ENCODE measurements around the gene INTS3.
A peak's percentile ranks its signal among the peaks of the same experiment; 100 is the strongest.

The INTS3 gene

GRCh38 chr1:153698020-153698922, 29.6 kb upstream of the INTS3 start (continued):
- peak; percentile 95 for TF ChIP-seq EGR2 (tag by site-specific recombination; IDR thresholded peaks at IDR 0.05; ENCODE audit: low read depth)
- peak; percentile 82 for TF ChIP-seq SP7 (tag by site-specific recombination; IDR thresholded peaks at IDR 0.05)
- peak; percentile 93 for TF ChIP-seq KLF17 (tag by site-specific recombination; IDR thresholded peaks at IDR 0.05)
- no peak for TF ChIP-seq ZNF23 (tag by site-specific recombination; IDR thresholded peaks at IDR 0.05; ENCODE audit: borderline replicate concordance)
- TF ChIP-seq IKZF3 (tag by site-specific recombination; IDR thresholded peaks at IDR 0.05): peak; percentile 71
- peak; percentile 65; the same call in 1 of the 2 replicates for TF ChIP-seq ZNF24 (tag by site-specific recombination; IDR thresholded peaks at IDR 0.05)
- peak; percentile 45; the same call in 1 of the 2 replicates for TF ChIP-seq ZBTB17 (tag by site-specific recombination; IDR thresholded peaks at IDR 0.05)
- TF ChIP-seq ZNF621 (tag by site-specific recombination; IDR thresholded peaks at IDR 0.05): no peak
- TF ChIP-seq ZFP69B (tag by site-specific recombination; IDR thresholded peaks at IDR 0.05): no peak
- no peak for TF ChIP-seq ZNF280C (tag by site-specific recombination; IDR thresholded peaks at IDR 0.05)

DNA sequence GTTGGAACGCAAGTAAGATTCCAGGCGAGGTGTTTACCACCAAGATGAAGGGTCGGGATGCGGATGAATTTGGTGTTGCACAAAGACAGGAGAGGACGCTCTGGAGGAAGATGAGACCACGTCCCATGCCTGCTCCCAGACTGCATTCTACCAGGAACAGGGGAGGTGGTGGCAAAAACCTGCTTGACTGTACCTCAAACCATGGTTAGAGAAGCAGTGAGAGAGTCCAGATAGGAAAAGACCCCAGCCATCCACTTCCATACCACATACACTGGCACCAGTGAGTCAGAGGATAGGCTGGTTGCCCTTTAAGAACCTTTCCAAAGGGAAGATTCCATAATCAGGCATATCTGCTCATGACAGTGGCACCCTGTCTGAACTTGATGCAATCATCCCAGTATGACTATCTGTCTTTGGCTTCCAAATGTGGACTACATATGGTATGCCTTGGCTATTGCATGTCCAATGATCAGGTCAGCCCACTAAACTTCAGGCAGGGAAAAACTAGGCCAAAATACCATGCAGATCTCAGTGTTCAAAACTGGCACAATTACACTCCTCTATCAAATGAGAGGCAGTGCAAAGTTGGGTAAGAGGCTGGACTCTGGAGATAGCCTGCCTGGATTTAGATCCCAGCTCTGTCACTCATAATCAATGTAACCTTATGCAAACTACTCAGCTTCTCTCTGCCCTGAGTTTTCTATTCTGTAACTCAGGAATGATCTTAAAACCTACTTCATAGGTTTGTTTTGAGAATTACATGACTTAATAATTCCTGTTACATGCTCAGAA, 28.7 kb upstream of the INTS3 start:
- peak; percentile 33; the same call in 1 of the 2 replicates for TF ChIP-seq ZBTB17 (tag by site-specific recombination; IDR thresholded peaks at IDR 0.05)
- TF ChIP-seq ZNF366 (tag by site-specific recombination; conservative IDR thresholded peaks at IDR 0.05): no peak
- TF ChIP-seq, protein P1, sequence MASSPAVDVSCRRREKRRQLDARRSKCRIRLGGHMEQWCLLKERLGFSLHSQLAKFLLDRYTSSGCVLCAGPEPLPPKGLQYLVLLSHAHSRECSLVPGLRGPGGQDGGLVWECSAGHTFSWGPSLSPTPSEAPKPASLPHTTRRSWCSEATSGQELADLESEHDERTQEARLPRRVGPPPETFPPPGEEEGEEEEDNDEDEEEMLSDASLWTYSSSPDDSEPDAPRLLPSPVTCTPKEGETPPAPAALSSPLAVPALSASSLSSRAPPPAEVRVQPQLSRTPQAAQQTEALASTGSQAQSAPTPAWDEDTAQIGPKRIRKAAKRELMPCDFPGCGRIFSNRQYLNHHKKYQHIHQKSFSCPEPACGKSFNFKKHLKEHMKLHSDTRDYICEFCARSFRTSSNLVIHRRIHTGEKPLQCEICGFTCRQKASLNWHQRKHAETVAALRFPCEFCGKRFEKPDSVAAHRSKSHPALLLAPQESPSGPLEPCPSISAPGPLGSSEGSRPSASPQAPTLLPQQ (tag by site-specific recombination; IDR thresholded peaks at IDR 0.05): no peak
- peak; percentile 37; the same call in 1 of the 2 replicates for TF ChIP-seq ZNF600 (tag by site-specific recombination; IDR thresholded peaks at IDR 0.05)
- TF ChIP-seq ZNF391 (tag by site-specific recombination; IDR thresholded peaks at IDR 0.05; ENCODE audit: borderline replicate concordance, low read depth): no peak
- POLR2A ChIA-PET: interaction anchor here (0.9 kb wide), 1 partner anchor 17 kb away, joined by 3 read pairs; no protein-coding TSS in a partner anchor
- Histone ChIP-seq H3K4me3 (ENCODE audit: low read depth, low read length) (no peak overlapping the region), H3K4me1 (ENCODE audit: control insufficient read depth, insufficient read depth, low read length) (no peaks in the 10 kb centered on the region), H3K9me3 (ENCODE audit: control insufficient read depth, insufficient read depth, low read depth, low read length) (no peaks in the 10 kb centered on the region), H3K27ac (ENCODE audit: extremely low read depth, low read depth, low read length) (no peak overlapping the region), H3K36me3 (ENCODE audit: control insufficient read depth in 2 of 2, insufficient read depth in 1 of 2, low read length in 2 of 2) (no peaks in the 10 kb centered on the region)
- CTCF ChIA-PET: no interaction called here

- ChIA-PET CTCF (no interaction called here), POLR2A (interaction anchor here (1.0 kb wide), 1 partner anchor 28 kb away, joined by 4 read pairs; the partner anchor contains the start of gene INTS3)
- Histone ChIP-seq H3K27ac (ENCODE audit: extremely low read depth, low read depth, low read length) (no peak overlapping the region), H3K9me3 (ENCODE audit: control insufficient read depth, insufficient read depth, low read depth, low read length) (no peaks in the 10 kb centered on the region), H3K36me3 (ENCODE audit: control insufficient read depth in 2 of 2, insufficient read depth in 1 of 2, low read length in 2 of 2) (no peaks in the 10 kb centered on the region), H3K4me3 (ENCODE audit: low read depth, low read length) (no peak overlapping the region), H3K4me1 (ENCODE audit: control insufficient read depth, insufficient read depth, low read length) (no peaks in the 10 kb centered on the region)
- TF ChIP-seq ZFP37 (tag by site-specific recombination; IDR thresholded peaks at IDR 0.05) (no peak), SETDB1 (IDR thresholded peaks at IDR 0.05; ENCODE audit: insufficient read length, low read length) (no peak), ZNF549 (tag by site-specific recombination; IDR thresholded peaks at IDR 0.05) (no peak), EGR2 (tag by site-specific recombination; IDR thresholded peaks at IDR 0.05; ENCODE audit: low read depth) (peak; percentile 75), OSR2 (tag by site-specific recombination; IDR thresholded peaks at IDR 0.05) (no peak), ZBTB8A (tag by site-specific recombination; IDR thresholded peaks at IDR 0.05) (no peak), ZFHX2 (tag by site-specific recombination; conservative IDR thresholded peaks at IDR 0.05) (peak; percentile 71)
- TF ChIP-seq, protein P2, sequence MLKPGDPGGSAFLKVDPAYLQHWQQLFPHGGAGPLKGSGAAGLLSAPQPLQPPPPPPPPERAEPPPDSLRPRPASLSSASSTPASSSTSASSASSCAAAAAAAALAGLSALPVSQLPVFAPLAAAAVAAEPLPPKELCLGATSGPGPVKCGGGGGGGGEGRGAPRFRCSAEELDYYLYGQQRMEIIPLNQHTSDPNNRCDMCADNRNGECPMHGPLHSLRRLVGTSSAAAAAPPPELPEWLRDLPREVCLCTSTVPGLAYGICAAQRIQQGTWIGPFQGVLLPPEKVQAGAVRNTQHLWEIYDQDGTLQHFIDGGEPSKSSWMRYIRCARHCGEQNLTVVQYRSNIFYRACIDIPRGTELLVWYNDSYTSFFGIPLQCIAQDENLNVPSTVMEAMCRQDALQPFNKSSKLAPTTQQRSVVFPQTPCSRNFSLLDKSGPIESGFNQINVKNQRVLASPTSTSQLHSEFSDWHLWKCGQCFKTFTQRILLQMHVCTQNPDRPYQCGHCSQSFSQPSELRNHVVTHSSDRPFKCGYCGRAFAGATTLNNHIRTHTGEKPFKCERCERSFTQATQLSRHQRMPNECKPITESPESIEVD (tag by site-specific recombination; IDR thresholded peaks at IDR 0.05): no peak
These were observed 28.1 kb upstream of the INTS3 start for GRCh38 chr1:153699768-153700167.
